B cell (primary cell): Measurements from ENCODE around the gene LRRC8A. TPM values are rescaled to one million over a fixed set of nuclear protein-coding genes. Genes with fewer than 3 reads are reported as not detected.

Source experiments
- ATAC-seq: fragments of 200-7000 bp; cut with Tn5 transposase; one replicate; pipeline ENCODE4 v1.10.0; 2021; ENCODE audit warnings: low read depth, mild to moderate bottlenecking, moderate number of reproducible peaks, moderate library complexity
- CTCF ChIA-PET: fragments of 350-600 bp; sonication (Branson Sonifier 250); formaldehyde crosslinking; loops from one replicate; lab custom pipeline; 2021; ENCODE audit warnings: antibody characterized with exemption, inconsistent platforms; lab: Charles Lee
- POLR2A ChIA-PET: fragments of 350-600 bp; sonication (Branson Sonifier 250); formaldehyde crosslinking; loops from one replicate; lab custom pipeline; 2021; ENCODE audit warnings: antibody characterized with exemption; lab: Charles Lee
- DNase-seq: peaks from one replicate; pipeline ENCODE4 v3.0.0; 2013
- H2AFZ ChIP-seq: 2 replicates; pipeline ENCODE4 v1.6.1; 2012; ENCODE audit warnings: mild to moderate bottlenecking, low read depth, low read length; ENCODE audit not compliant: insufficient read depth, poor library complexity, severe bottlenecking
- H3K27ac ChIP-seq, 2 donors: 1 replicate in 1 of 2; 2 replicates in 1 of 2; pipeline ENCODE4 v1.5.1; 2012 to 2013; ENCODE audit warnings: low read length in 2 of 2, mild to moderate bottlenecking in 2 of 2, moderate library complexity in 1 of 2
- H3K27me3 ChIP-seq, 4 experiments: fragments of 200-600 bp in 1 of 4; sonication (generic) in 1 of 4; replicated peaks in 1 of 4; 1 replicate in 2 of 4; 2 replicates in 2 of 4; pipeline versions ENCODE4 v1.6.1 to v1.7.0; 2013 to 2016; ENCODE audit warnings: low read length in 3 of 4, mild to moderate bottlenecking in 2 of 4, mixed read lengths in 1 of 4, moderate library complexity in 1 of 4; ENCODE audit not compliant: insufficient read depth in 4 of 4, control insufficient read depth in 3 of 4; ENCODE audit errors: control extremely low read depth in 1 of 4
- H3K36me3 ChIP-seq, 2 experiments: replicated peaks in 1 of 2; 1 replicate in 1 of 2; 2 replicates in 1 of 2; pipeline versions ENCODE4 v1.6.1 to v1.7.1; 2013; ENCODE audit warnings: low read length in 1 of 2; ENCODE audit not compliant: insufficient read depth in 2 of 2, control insufficient read depth in 1 of 2; ENCODE audit errors: control extremely low read depth in 1 of 2, extremely low read depth in 1 of 2
- H3K4me1 ChIP-seq, 2 donors: fragments of 200-600 bp in 1 of 2; sonication (generic) in 1 of 2; 1 replicate in 1 of 2; 2 replicates in 1 of 2; pipeline versions ENCODE4 v1.5.1 to v1.6.1; 2013 to 2017; ENCODE audit warnings: low read length in 2 of 2; ENCODE audit not compliant: control insufficient read depth in 2 of 2, insufficient read depth in 2 of 2
- H3K4me2 ChIP-seq: replicated peaks from 2 replicates; pipeline ENCODE3; 2012; ENCODE audit warnings: mild to moderate bottlenecking, low read depth, low read length; ENCODE audit not compliant: poor library complexity, severe bottlenecking
- H3K4me3 ChIP-seq, 5 experiments: fragments of 200-600 bp in 1 of 5; sonication (generic) in 1 of 5; 1 replicate in 3 of 5; 2 replicates in 2 of 5; pipeline versions ENCODE4 v1.5.1 to v1.7.0; 2011 to 2016; ENCODE audit warnings: low read length in 4 of 5, mild to moderate bottlenecking in 4 of 5, low read depth in 2 of 5, control low read depth in 1 of 5, moderate library complexity in 1 of 5; ENCODE audit not compliant: insufficient read depth in 1 of 5; ENCODE audit errors: control extremely low read depth in 1 of 5, extremely low read depth in 1 of 5
- H3K79me2 ChIP-seq: fragments of 200-600 bp; sonication (generic); one replicate; pipeline ENCODE4 v1.6.0; 2016; ENCODE audit warnings: low read length; ENCODE audit not compliant: control insufficient read depth, insufficient read depth
- H3K9ac ChIP-seq: fragments of 200-600 bp; sonication (generic); 2 replicates; pipeline ENCODE4 v1.6.1; 2017; ENCODE audit warnings: mild to moderate bottlenecking, low read length, moderate library complexity
- H3K9me3 ChIP-seq, 3 donors: one replicate each; pipeline versions ENCODE4 v1.6.1 to v1.7.1; 2013; ENCODE audit warnings: low read length in 2 of 3; ENCODE audit not compliant: control insufficient read depth in 2 of 3, insufficient read depth in 1 of 3; ENCODE audit errors: control extremely low read depth in 1 of 3
- H4K20me1 ChIP-seq: 2 replicates; pipeline ENCODE4 v1.6.0; 2012; ENCODE audit warnings: mild to moderate bottlenecking, low read length; ENCODE audit not compliant: insufficient read depth, control insufficient read depth, poor library complexity, severe bottlenecking
- H3K27ac Mint-ChIP-seq: one replicate; pipeline ENCODE4 v1.8.0; 2021; ENCODE audit warnings: mixed read lengths
- H3K27me3 Mint-ChIP-seq: one replicate; pipeline ENCODE4 v1.8.0; 2021; ENCODE audit warnings: mixed read lengths
- H3K4me1 Mint-ChIP-seq: one replicate; pipeline ENCODE4 v1.8.0; 2021; ENCODE audit warnings: mixed read lengths
- H3K4me3 Mint-ChIP-seq: one replicate; pipeline ENCODE4 v1.8.0; 2021; ENCODE audit warnings: mixed read lengths
- H3K9me3 Mint-ChIP-seq: one replicate; pipeline ENCODE4 v1.8.0; 2022; ENCODE audit warnings: mixed read lengths; ENCODE audit not compliant: insufficient read depth
- EZH2 ChIP-seq: IDR thresholded peaks from 2 replicates; pipeline ENCODE4 v1.6.1; 2012; ENCODE audit warnings: borderline replicate concordance, low read depth, mild to moderate bottlenecking, moderate library complexity, low read length; ENCODE audit not compliant: insufficient read depth, poor library complexity, severe bottlenecking
- WGBS: methylation state at CpG from one replicate; pipeline ENCODE4 v1.1.5; 2013; ENCODE audit warnings: missing lambda C conversion rate; ENCODE audit not compliant: insufficient coverage; 5-methylcytosine and 5-hydroxymethylcytosine counted together
- intact Hi-C: fragments of 100-400 bp; cut with micrococcal nuclease; formaldehyde crosslinking; loops from one replicate; pipeline ENCODE4 v1.10.0; 2022
- polyA plus RNA-seq: library from polyadenylated mRNA; depleted of rRNA; stranded (reverse); fragments of >200 nt; gene quantifications from 2 replicates; pipeline ENCODE4 v1.2.3, GENCODE V29; 2012
- total RNA-seq, 2 donors: library from RNA; stranded (reverse); fragments of 120-200 nt in 1 of 2; gene quantifications; 1 replicate in 1 of 2; 2 replicates in 1 of 2; pipeline versions ENCODE4 v1.2.3 to v1.2.4, GENCODE V29; 2013 to 2022
- TF ChIP-seq, protein P1 (sequence below): fragments of 200-600 bp; IDR thresholded peaks from one replicate; pipeline ENCODE4 v1.8.0; 2022; ENCODE audit warnings: antibody characterized with exemption, mild to moderate bottlenecking

LRRC8A gene
- total and polyA plus RNA-seq, 2 donors (not counting 1 experiment from before 2014, with no cell fraction given), result 13.1 to 14.5 TPM

DNA sequence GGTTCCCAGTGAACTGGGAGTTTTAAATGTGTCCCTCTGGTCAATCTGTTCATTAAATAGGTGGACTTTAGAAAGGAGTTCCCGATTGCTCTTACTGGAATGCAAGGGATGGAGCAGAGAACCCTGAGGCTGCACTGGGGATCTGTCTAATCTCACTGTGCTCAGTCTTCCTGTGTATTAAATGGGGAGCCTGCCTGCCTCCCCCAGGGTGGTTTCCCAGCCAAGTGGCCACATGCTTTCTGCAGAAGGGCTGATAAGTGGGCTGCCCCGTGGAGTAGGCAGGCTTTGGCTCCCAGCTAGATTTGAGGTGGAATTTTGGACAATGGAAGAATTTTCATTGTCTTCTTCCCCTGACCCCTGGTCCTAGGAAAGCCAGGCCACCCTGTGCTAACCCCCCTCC is 24.8 kb downstream of the LRRC8A start:
- Histone ChIP-seq H2AFZ (no peak overlapping the region), H3K27ac (no peak overlapping the region), H3K4me3 (no peak overlapping the region), H3K4me2 (no peak overlapping the region), H4K20me1 (peaks cover 25% of the 10 kb centered on the region), H3K79me2 (peaks cover 51% of the 10 kb centered on the region), H3K4me1 (peaks cover 15 to 20% of the 10 kb centered on the region in 2 donors), H3K9ac (no peak overlapping the region), H3K9me3 (no peaks in the 10 kb centered on the region), H3K36me3 (peaks cover 0 to 34% of the 10 kb centered on the region in 2 experiments), H3K27me3 (no peaks in the 10 kb centered on the region)
- H3K27me3 Mint-ChIP-seq, result no peaks in the 10 kb centered on the region
- WGBS, result 70% methylated on average over 2 of the region's 2 CpGs
- TF ChIP-seq, protein P1, sequence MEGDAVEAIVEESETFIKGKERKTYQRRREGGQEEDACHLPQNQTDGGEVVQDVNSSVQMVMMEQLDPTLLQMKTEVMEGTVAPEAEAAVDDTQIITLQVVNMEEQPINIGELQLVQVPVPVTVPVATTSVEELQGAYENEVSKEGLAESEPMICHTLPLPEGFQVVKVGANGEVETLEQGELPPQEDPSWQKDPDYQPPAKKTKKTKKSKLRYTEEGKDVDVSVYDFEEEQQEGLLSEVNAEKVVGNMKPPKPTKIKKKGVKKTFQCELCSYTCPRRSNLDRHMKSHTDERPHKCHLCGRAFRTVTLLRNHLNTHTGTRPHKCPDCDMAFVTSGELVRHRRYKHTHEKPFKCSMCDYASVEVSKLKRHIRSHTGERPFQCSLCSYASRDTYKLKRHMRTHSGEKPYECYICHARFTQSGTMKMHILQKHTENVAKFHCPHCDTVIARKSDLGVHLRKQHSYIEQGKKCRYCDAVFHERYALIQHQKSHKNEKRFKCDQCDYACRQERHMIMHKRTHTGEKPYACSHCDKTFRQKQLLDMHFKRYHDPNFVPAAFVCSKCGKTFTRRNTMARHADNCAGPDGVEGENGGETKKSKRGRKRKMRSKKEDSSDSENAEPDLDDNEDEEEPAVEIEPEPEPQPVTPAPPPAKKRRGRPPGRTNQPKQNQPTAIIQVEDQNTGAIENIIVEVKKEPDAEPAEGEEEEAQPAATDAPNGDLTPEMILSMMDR, result no peak
- TF ChIP-seq EZH2, result no peak
- peaks cover 17% of the 10 kb centered on the region for H3K4me1 Mint-ChIP-seq
- ChIA-PET CTCF (no interaction called here), POLR2A (no interaction called here)
- ATAC-seq (no peak), DNase-seq (no peak)
- intact Hi-C loops, result no loop called here
- H3K4me3 Mint-ChIP-seq, result no peak overlapping the region
- no peak overlapping the region for H3K27ac Mint-ChIP-seq
- no peaks in the 10 kb centered on the region for H3K9me3 Mint-ChIP-seq

DNA sequence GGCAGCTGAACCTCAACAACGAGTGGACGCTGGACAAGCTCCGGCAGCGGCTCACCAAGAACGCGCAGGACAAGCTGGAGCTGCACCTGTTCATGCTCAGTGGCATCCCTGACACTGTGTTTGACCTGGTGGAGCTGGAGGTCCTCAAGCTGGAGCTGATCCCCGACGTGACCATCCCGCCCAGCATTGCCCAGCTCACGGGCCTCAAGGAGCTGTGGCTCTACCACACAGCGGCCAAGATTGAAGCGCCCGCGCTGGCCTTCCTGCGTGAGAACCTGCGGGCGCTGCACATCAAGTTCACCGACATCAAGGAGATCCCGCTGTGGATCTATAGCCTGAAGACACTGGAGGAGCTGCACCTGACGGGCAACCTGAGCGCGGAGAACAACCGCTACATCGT is 26.4 kb downstream of the LRRC8A start:
- ChIA-PET CTCF (no interaction called here), POLR2A (interaction anchor here (0.5 kb wide), 1 partner anchor 34 kb away, joined by 3 read pairs; no protein-coding TSS in a partner anchor)
- Histone ChIP-seq H3K4me3 (no peak overlapping the region), H4K20me1 (peaks cover 31% of the 10 kb centered on the region), H3K79me2 (peaks cover 61% of the 10 kb centered on the region), H3K27me3 (no peaks in the 10 kb centered on the region), H3K9me3 (no peaks in the 10 kb centered on the region), H3K9ac (no peak overlapping the region), H3K4me1 (peaks cover 0 to 4% of the 10 kb centered on the region in 2 donors), H2AFZ (no peak overlapping the region), H3K36me3 (peaks cover 0 to 36% of the 10 kb centered on the region in 2 experiments), H3K27ac (no peak overlapping the region), H3K4me2 (no peak overlapping the region)
- Mint-ChIP-seq H3K4me1 (peaks cover 5% of the 10 kb centered on the region), H3K27ac (no peak overlapping the region), H3K27me3 (no peaks in the 10 kb centered on the region), H3K4me3 (no peak overlapping the region), H3K9me3 (no peaks in the 10 kb centered on the region)
- intact Hi-C loops, result no loop called here
- DNase-seq (no peak), ATAC-seq (no peak)
- 97% methylated on average over 24 of the region's 24 CpGs for WGBS
- TF ChIP-seq, protein P1, result no peak
- TF ChIP-seq EZH2, result no peak
